IMR-90 (cell line): Measurements from ENCODE around the gene PAXX. TPM values are rescaled to one million over a fixed set of nuclear protein-coding genes. Genes with fewer than 3 reads are reported as not detected.

ENCODE experiments used
- ATAC-seq: fragments of 200-7000 bp; cut with Tn5 transposase; 2 replicates; pipeline ENCODE4 v1.9.1; 2020; ENCODE audit warnings: low read depth, mild to moderate bottlenecking, moderate library complexity
- BruUV-seq: library from RNA; stranded (reverse); fragments of 400-500 nt; replicated peaks from 2 replicates; lab custom pipeline; 2021; lab: Mats Ljungman, UMichigan
- CTCF ChIA-PET: fragments of 300-600 bp; formaldehyde crosslinking; extraction: SDS; loops from one replicate; lab custom pipeline; 2021; ENCODE audit warnings: antibody characterized with exemption; lab: Yijun Ruan, JAX
- POLR2A ChIA-PET: fragments of 300-600 bp; sonication (Branson Sonifier 250); formaldehyde crosslinking; loops from one replicate; lab custom pipeline; 2022; ENCODE audit warnings: antibody characterized with exemption; ENCODE audit not compliant: unreplicated experiment; lab: Charles Lee
- DNase-seq: peaks from one replicate; pipeline ENCODE4 v3.0.0; 2013
- H2AFZ ChIP-seq: replicated peaks from 2 replicates; pipeline ENCODE3; 2013; ENCODE audit warnings: low read length, mild to moderate bottlenecking; ENCODE audit not compliant: poor library complexity
- H2AK5ac ChIP-seq: 2 replicates; pipeline ENCODE4 v1.6.1; 2013; ENCODE audit warnings: low read depth, low read length, inconsistent platforms
- H2AK9ac ChIP-seq: replicated peaks from 2 replicates; pipeline ENCODE3; 2013; ENCODE audit warnings: mild to moderate bottlenecking, low read depth, low read length, moderate library complexity; ENCODE audit not compliant: poor library complexity
- H2BK120ac ChIP-seq: 2 replicates; pipeline ENCODE4 v1.6.1; 2013; ENCODE audit warnings: low read depth, low read length, inconsistent platforms
- H2BK15ac ChIP-seq: 3 replicates; pipeline ENCODE4 v1.6.1; 2013; ENCODE audit warnings: low read depth, low read length, inconsistent platforms
- H2BK20ac ChIP-seq: 2 replicates; pipeline ENCODE4 v1.6.1; 2013; ENCODE audit warnings: low read depth, mild to moderate bottlenecking, inconsistent platforms, low read length, moderate library complexity
- H2BK5ac ChIP-seq: 2 replicates; pipeline ENCODE4 v1.6.1; 2013; ENCODE audit warnings: mild to moderate bottlenecking, low read depth, low read length, inconsistent platforms; ENCODE audit not compliant: poor library complexity, severe bottlenecking
- H3K14ac ChIP-seq: replicated peaks from 2 replicates; pipeline ENCODE4 v1.6.1; 2013; ENCODE audit warnings: low read depth, low read length, inconsistent platforms
- H3K18ac ChIP-seq: 2 replicates; pipeline ENCODE4 v1.6.1; 2013; ENCODE audit warnings: low read depth, low read length, control low read depth
- H3K23ac ChIP-seq: 2 replicates; pipeline ENCODE4 v1.6.1; 2013; ENCODE audit warnings: low read depth, low read length, inconsistent platforms
- H3K27ac ChIP-seq: 2 replicates; pipeline ENCODE4 v1.5.1; 2013; ENCODE audit warnings: mild to moderate bottlenecking, control low read depth, low read length; ENCODE audit not compliant: insufficient read depth
- H3K27me3 ChIP-seq: 2 replicates; pipeline ENCODE4 v1.6.1; 2013; ENCODE audit warnings: low read length; ENCODE audit not compliant: control insufficient read depth, insufficient read depth
- H3K36me3 ChIP-seq: 2 replicates; pipeline ENCODE4 v1.6.1; 2013; ENCODE audit warnings: low read length, mixed read lengths; ENCODE audit not compliant: control insufficient read depth, insufficient read depth
- H3K4ac ChIP-seq: 2 replicates; pipeline ENCODE4 v1.6.1; 2013; ENCODE audit warnings: low read depth, low read length, inconsistent platforms
- H3K4me1 ChIP-seq: 2 replicates; pipeline ENCODE4 v1.6.1; 2013; ENCODE audit warnings: low read length, mixed read lengths; ENCODE audit not compliant: control insufficient read depth, insufficient read depth
- H3K4me2 ChIP-seq: 2 replicates; pipeline ENCODE4 v1.6.1; 2013; ENCODE audit warnings: low read depth, mild to moderate bottlenecking, control low read depth, low read length, moderate library complexity
- H3K4me3 ChIP-seq: 2 replicates; pipeline ENCODE4 v1.5.1; 2013; ENCODE audit warnings: low read depth, mild to moderate bottlenecking, control low read depth, low read length, moderate library complexity; ENCODE audit not compliant: insufficient read depth
- H3K56ac ChIP-seq: 2 replicates; pipeline ENCODE4 v1.6.1; 2013; ENCODE audit warnings: low read length, inconsistent platforms; ENCODE audit not compliant: insufficient read depth; ENCODE audit errors: extremely low read depth
- H3K79me1 ChIP-seq, 2 experiments: 2 replicates each; pipeline ENCODE4 v1.6.1; 2013; ENCODE audit warnings: low read length in 2 of 2, inconsistent platforms in 1 of 2, low read depth in 1 of 2
- H3K9ac ChIP-seq: 2 replicates; pipeline ENCODE4 v1.6.1; 2013; ENCODE audit warnings: low read depth, low read length, control low read depth
- H3K9me1 ChIP-seq: 2 replicates; pipeline ENCODE4 v1.6.1; 2013; ENCODE audit warnings: low read length, inconsistent platforms; ENCODE audit not compliant: insufficient read depth
- H3K9me3 ChIP-seq: 2 replicates; pipeline ENCODE4 v1.6.1; 2013; ENCODE audit warnings: low read length; ENCODE audit not compliant: control insufficient read depth, insufficient read depth
- H4K20me1 ChIP-seq: 2 replicates; pipeline ENCODE4 v1.6.1; 2013; ENCODE audit warnings: low read length, inconsistent platforms; ENCODE audit not compliant: insufficient read depth
- H4K5ac ChIP-seq: 2 replicates; pipeline ENCODE4 v1.6.1; 2013; ENCODE audit warnings: mild to moderate bottlenecking, low read depth, low read length, control low read depth
- H4K8ac ChIP-seq, 2 experiments: 2 replicates each; pipeline ENCODE4 v1.6.1; 2013; ENCODE audit warnings: low read depth in 2 of 2, low read length in 2 of 2, control low read depth in 1 of 2, inconsistent platforms in 1 of 2
- H4K91ac ChIP-seq: 2 replicates; pipeline ENCODE4 v1.6.1; 2013; ENCODE audit warnings: low read depth, low read length, inconsistent platforms; ENCODE audit not compliant: insufficient read depth
- BHLHE40 ChIP-seq: fragments of 150-350 bp; IDR thresholded peaks from 2 replicates; pipeline ENCODE4 v1.6.1; 2016; ENCODE audit warnings: mild to moderate bottlenecking, low read depth, low read length
- CEBPB ChIP-seq: IDR thresholded peaks from 2 replicates; pipeline ENCODE4 v1.6.1; 2012; ENCODE audit warnings: low read depth, low read length, improper control_type of control experiment
- CHD1 ChIP-seq: IDR thresholded peaks from 2 replicates; pipeline ENCODE4 v1.6.1; 2012; ENCODE audit warnings: low read depth, low read length, improper control_type of control experiment
- CTCF ChIP-seq: conservative IDR thresholded peaks from 2 replicates; pipeline ENCODE4 v1.5.1; 2012; ENCODE audit warnings: mild to moderate bottlenecking, low read depth, low read length, improper control_type of control experiment
- FOS ChIP-seq: fragments of 150-350 bp; IDR thresholded peaks from 2 replicates; pipeline ENCODE4 v1.6.1; 2016; ENCODE audit warnings: low read depth, low read length
- MAFK ChIP-seq: IDR thresholded peaks from 2 replicates; pipeline ENCODE4 v1.6.1; 2012; ENCODE audit warnings: low read depth, low read length, improper control_type of control experiment
- MAZ ChIP-seq: IDR thresholded peaks from 2 replicates; pipeline ENCODE4 v1.6.1; 2012; ENCODE audit warnings: low read depth, mild to moderate bottlenecking, low read length, improper control_type of control experiment, moderate library complexity, borderline replicate concordance
- MXI1 ChIP-seq: IDR thresholded peaks from 2 replicates; pipeline ENCODE4 v1.6.1; 2012; ENCODE audit warnings: low read depth, mild to moderate bottlenecking, low read length, moderate library complexity, borderline replicate concordance
- NFE2L2 ChIP-seq: fragments of 150-350 bp; IDR thresholded peaks from 2 replicates; pipeline ENCODE4 v1.6.1; 2016; ENCODE audit warnings: low read depth, mild to moderate bottlenecking, low read length
- POLR2A ChIP-seq: IDR thresholded peaks from 2 replicates; pipeline ENCODE4 v1.6.1; 2012; ENCODE audit warnings: mild to moderate bottlenecking, low read depth, low read length
- RAD21 ChIP-seq: IDR thresholded peaks from 2 replicates; pipeline ENCODE4 v1.6.1; 2012; ENCODE audit warnings: low read length, improper control_type of control experiment
- RCOR1 ChIP-seq: IDR thresholded peaks from 2 replicates; pipeline ENCODE4 v1.6.1; 2012; ENCODE audit warnings: mild to moderate bottlenecking, low read length, improper control_type of control experiment; ENCODE audit not compliant: insufficient replicate concordance
- RFX5 ChIP-seq: IDR thresholded peaks from 2 replicates; pipeline ENCODE4 v1.8.0; 2012; ENCODE audit warnings: low read depth, mild to moderate bottlenecking, low read length, moderate library complexity
- SMC3 ChIP-seq: fragments of 150-350 bp; IDR thresholded peaks from 2 replicates; pipeline ENCODE4 v1.6.1; 2016; ENCODE audit warnings: low read depth, mild to moderate bottlenecking, antibody characterized with exemption, low read length, moderate library complexity
- USF2 ChIP-seq: fragments of 150-350 bp; IDR thresholded peaks from 2 replicates; pipeline ENCODE4 v1.6.1; 2017; ENCODE audit warnings: mild to moderate bottlenecking, antibody characterized with exemption, low read length, low read depth
- WGBS, 2 experiments: methylation state at CpG; one replicate each; pipeline versions ENCODE4 v1.1.5 to v1.1.7; 2013; ENCODE audit warnings: missing lambda C conversion rate in 2 of 2; ENCODE audit not compliant: insufficient read length in 1 of 2; ENCODE audit errors: extremely low coverage in 2 of 2; 5-methylcytosine and 5-hydroxymethylcytosine counted together
- dilution Hi-C: fragments of 300-500 bp; cut with HindIII; formaldehyde crosslinking; loops from one replicate; pipeline ENCODE4 v1.14.3; 2018; ENCODE audit warnings: low sequenced_read_pairs; ENCODE audit not compliant: unreplicated experiment
- in situ Hi-C: fragments of 300-500 bp; cut with MboI; formaldehyde crosslinking; loops from 3 replicates; pipeline ENCODE4 v1.14.3; 2019; ENCODE audit warnings: low sequenced_read_pairs, inconsistent platforms, mixed read lengths
- intact Hi-C: fragments of 100-400 bp; cut with micrococcal nuclease; formaldehyde crosslinking; loops from 2 replicates; pipeline ENCODE4 v1.10.0; 2022
- polyA plus RNA-seq, 3 experiments: library from polyadenylated mRNA; depleted of rRNA; stranded (reverse); fragments of >200 nt; gene quantifications; 2 replicates each; pipeline ENCODE4 v1.2.3, GENCODE V29; 2012; ENCODE audit warnings: low replicate concordance in 1 of 3
- total RNA-seq: library from RNA; depleted of rRNA; stranded (reverse); fragments of >200 nt; gene quantifications from 2 replicates; pipeline ENCODE4 v1.2.3, GENCODE V29; 2012

Gene PAXX
- total and polyA plus RNA-seq, 2 of the 4 experiments (the other 2 are of a cell fraction): 5.7 to 24.6 TPM

- no peaks in the 10 kb centered on the region for H3K9me1 ChIP-seq
- no peaks in the 10 kb centered on the region for H3K79me1 ChIP-seq
- no peak within 1 kb of the TSS for H3K56ac ChIP-seq
- intact Hi-C loops (no loop called here), dilution Hi-C loops (no loop called here), in situ Hi-C loops (no loop called here)
- DNase-seq: no peak
- H3K27me3 ChIP-seq: peaks cover 38% of the 10 kb centered on the region
- BruUV-seq: no TSS peak
- H3K27ac ChIP-seq: no peak within 1 kb of the TSS
- no peak within 1 kb of the TSS for H3K14ac ChIP-seq
- no peak within 1 kb of the TSS for H4K91ac ChIP-seq
- 81% methylated on average over 4 of the region's 18 CpGs; no CpG with 5 or more reads in 1 of the 2 experiments for WGBS, 2 experiments
- no peak for ATAC-seq
- H4K5ac ChIP-seq: no peak within 1 kb of the TSS
- POLR2A ChIA-PET: no interaction called here
- H3K9me3 ChIP-seq: no peaks in the 10 kb centered on the region
- H2AK9ac ChIP-seq: peak within 1 kb of the TSS; percentile 37
- H3K23ac ChIP-seq: no peak within 1 kb of the TSS
- no peak within 1 kb of the TSS for H3K4ac ChIP-seq
- no peak within 1 kb of the TSS for H3K9ac ChIP-seq
- no peak within 1 kb of the TSS for H3K18ac ChIP-seq
- CTCF ChIA-PET: interaction anchor here (1.2 kb wide), 1 partner anchor 34 kb away, joined by 4 read pairs; no protein-coding TSS in a partner anchor
- H2BK15ac ChIP-seq: no peak within 1 kb of the TSS
- no peak within 1 kb of the TSS for H3K4me3 ChIP-seq
- no peak within 1 kb of the TSS for H2BK20ac ChIP-seq
- no peak within 1 kb of the TSS for H2AK5ac ChIP-seq
- H2BK5ac ChIP-seq: no peak within 1 kb of the TSS
- no peak within 1 kb of the TSS for H2BK120ac ChIP-seq
- no peak within 1 kb of the TSS for H2AFZ ChIP-seq
- H4K8ac ChIP-seq: no peak within 1 kb of the TSS
- H3K36me3 ChIP-seq: no peaks in the 10 kb centered on the region
- no peak within 1 kb of the TSS for H3K4me2 ChIP-seq
- H3K4me1 ChIP-seq: peaks cover 1% of the 10 kb centered on the region; the same call in 1 of the 2 replicates
- no peaks in the 10 kb centered on the region for H4K20me1 ChIP-seq
- no peak for TF ChIP-seq MAZ
- no peak for TF ChIP-seq RCOR1
- TF ChIP-seq BHLHE40: no peak
- no peak for TF ChIP-seq CEBPB
- TF ChIP-seq MXI1: no peak
- TF ChIP-seq RAD21: no peak
- TF ChIP-seq FOS: no peak
- TF ChIP-seq CHD1: no peak
- no peak for TF ChIP-seq RFX5
- TF ChIP-seq MAFK: no peak
- TF ChIP-seq POLR2A: no peak
- TF ChIP-seq USF2: no peak
- TF ChIP-seq SMC3: no peak
- TF ChIP-seq NFE2L2: no peak
- TF ChIP-seq CTCF: no peak
Measured at GRCh38 chr9:136982232-136983051, 9.8 kb upstream of the PAXX start, which contains the start of gene LCNL1. Gene LCNL1 (plus strand): TSS chr9:136982993. CDS start chr9:136983587, 594 bp downstream.
